HL-60 (cell line): Measurements from ENCODE around the gene CIAO3.

Experiments
- DNase-seq, 2 experiments: peaks; one replicate each; pipeline ENCODE4 v3.0.0-alpha.2; 2010 to 2020; ENCODE audit warnings: low read depth in 1 of 2, low spot score in 1 of 2
- H3K27ac ChIP-seq: fragments of 250-450 bp; sonication (Bioruptor Pico); replicated peaks from 2 replicates; pipeline ENCODE4 v1.5.1; 2020; ENCODE audit warnings: mild to moderate bottlenecking, moderate library complexity
- H3K27me3 ChIP-seq: fragments of 250-450 bp; sonication (Bioruptor Pico); 2 replicates; pipeline ENCODE4 v1.5.1; 2021; ENCODE audit warnings: mild to moderate bottlenecking, moderate library complexity; ENCODE audit not compliant: insufficient read depth, poor library complexity, severe bottlenecking
- H3K4me3 ChIP-seq: replicated peaks from 2 replicates; pipeline ENCODE4 v1.5.1; 2011; ENCODE audit warnings: mild to moderate bottlenecking, control low read depth, low read length; ENCODE audit not compliant: insufficient read depth
- GABPA ChIP-seq: IDR thresholded peaks from 2 replicates; pipeline ENCODE4 v1.6.1; 2012; ENCODE audit warnings: low read depth
- POLR2AphosphoS5 ChIP-seq: IDR thresholded peaks from 2 replicates; pipeline ENCODE4 v1.6.1; 2012; ENCODE audit warnings: low read depth
- REST ChIP-seq: IDR thresholded peaks from 2 replicates; pipeline ENCODE4 v1.6.1; 2012; ENCODE audit warnings: low read depth; ENCODE audit not compliant: insufficient replicate concordance
- SPI1 ChIP-seq: IDR thresholded peaks from 2 replicates; pipeline ENCODE4 v1.6.1; 2012; ENCODE audit warnings: low read depth, mild to moderate bottlenecking, borderline replicate concordance
- TF ChIP-seq, protein P1 (sequence below): IDR thresholded peaks from one replicate; pipeline ENCODE4 v1.5.1; 2011; ENCODE audit warnings: low read length, control low read depth, inconsistent platforms; ENCODE audit not compliant: insufficient read depth

CIAO3 gene

DNA sequence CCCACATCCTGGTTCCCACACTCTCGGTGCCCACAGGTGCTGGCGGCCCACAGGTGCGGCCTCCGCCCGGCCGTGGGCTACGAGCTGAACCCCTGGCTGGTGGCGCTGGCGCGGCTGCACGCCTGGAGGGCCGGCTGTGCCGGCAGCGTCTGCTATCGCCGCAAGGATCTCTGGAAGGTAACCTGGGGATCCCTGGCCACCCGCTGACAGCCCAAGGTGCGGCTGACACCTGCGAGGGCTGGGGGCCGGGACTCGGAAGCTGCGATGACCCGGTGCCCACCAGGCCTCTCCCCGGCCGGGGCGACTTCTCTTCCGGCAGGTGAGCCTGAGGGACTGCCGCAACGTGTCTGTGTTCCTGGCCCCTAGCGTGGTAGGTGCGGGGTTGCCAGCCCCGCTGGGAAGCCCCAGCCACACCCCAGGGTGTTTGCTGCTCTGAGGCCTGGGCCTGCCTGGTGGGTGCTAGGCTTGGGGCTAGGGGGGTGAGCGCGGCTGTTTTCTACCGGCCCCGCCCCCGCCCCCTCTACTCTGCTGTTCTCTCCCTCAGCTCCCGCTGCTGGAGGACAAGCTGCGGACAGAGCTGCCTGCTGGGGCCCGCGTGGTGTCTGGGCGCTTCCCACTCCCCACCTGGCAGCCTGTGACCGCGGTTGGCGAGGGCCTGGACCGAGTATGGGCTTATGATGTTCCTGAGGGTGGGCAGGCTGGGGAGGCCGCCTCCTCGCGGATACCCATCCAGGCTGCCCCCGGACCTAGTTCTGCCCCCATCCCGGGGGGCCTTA lies 18.8 kb downstream of the CIAO3 start:
- DNase-seq = no peak
- no peaks in the 10 kb centered on the region for H3K27me3 ChIP-seq
- no peak for TF ChIP-seq GABPA
- TF ChIP-seq REST = no peak
- no peak for TF ChIP-seq SPI1
- TF ChIP-seq POLR2AphosphoS5 = no peak
- TF ChIP-seq, protein P1, sequence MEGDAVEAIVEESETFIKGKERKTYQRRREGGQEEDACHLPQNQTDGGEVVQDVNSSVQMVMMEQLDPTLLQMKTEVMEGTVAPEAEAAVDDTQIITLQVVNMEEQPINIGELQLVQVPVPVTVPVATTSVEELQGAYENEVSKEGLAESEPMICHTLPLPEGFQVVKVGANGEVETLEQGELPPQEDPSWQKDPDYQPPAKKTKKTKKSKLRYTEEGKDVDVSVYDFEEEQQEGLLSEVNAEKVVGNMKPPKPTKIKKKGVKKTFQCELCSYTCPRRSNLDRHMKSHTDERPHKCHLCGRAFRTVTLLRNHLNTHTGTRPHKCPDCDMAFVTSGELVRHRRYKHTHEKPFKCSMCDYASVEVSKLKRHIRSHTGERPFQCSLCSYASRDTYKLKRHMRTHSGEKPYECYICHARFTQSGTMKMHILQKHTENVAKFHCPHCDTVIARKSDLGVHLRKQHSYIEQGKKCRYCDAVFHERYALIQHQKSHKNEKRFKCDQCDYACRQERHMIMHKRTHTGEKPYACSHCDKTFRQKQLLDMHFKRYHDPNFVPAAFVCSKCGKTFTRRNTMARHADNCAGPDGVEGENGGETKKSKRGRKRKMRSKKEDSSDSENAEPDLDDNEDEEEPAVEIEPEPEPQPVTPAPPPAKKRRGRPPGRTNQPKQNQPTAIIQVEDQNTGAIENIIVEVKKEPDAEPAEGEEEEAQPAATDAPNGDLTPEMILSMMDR = no peak
- H3K4me3 ChIP-seq = peak overlapping the region; percentile 52
- H3K27ac ChIP-seq = peak overlapping the region; percentile 49

DNA sequence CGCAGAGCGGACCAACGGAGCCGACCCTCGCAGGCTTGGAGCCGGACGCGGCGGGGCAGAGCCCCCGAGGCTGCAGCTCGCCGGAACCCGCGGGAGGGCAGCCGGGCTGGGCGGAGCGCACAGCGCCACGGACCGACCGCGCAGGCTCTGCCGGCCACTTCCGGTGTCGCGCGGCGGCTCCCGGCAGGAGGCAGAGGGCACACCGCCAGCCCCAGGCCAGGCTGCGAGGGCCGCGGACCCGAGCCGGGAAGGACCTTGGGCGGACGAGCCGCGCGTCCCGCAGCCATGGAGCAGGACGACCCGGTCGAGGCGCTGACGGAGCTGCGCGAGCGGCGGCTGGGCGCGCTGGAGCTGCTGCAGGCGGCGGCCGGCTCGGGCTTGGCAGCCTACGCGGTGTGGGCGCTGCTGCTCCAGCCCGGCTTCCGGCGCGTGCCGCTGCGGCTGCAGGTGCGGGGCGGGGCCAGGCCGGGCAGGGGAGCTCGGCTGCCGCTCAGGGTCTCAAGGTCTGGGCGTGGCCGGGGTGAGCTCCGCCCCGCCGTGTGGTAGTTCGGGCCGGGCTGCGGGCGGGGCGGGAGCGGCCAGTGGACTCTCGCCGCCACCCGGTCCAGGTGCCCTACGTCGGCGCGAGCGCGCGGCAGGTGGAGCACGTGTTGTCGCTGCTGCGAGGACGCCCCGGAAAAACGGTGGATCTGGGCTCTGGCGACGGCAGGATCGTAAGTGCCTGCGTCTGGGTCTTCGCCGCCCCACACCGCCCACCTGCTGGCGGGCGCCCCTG lies 19.6 kb downstream of the CIAO3 start, which contains the start of gene ANTKMT:
Gene ANTKMT, plus strand, starts transcription at position 157 of the 775 bp plus-strand sequence. Its CDS starts 129 bp downstream, at position 286.
- peaks cover 3% of the 10 kb centered on the region for H3K27me3 ChIP-seq
- H3K4me3 ChIP-seq = peak within 1 kb of the TSS; percentile 52
- peak; percentile 87 to 89 for DNase-seq

DNA sequence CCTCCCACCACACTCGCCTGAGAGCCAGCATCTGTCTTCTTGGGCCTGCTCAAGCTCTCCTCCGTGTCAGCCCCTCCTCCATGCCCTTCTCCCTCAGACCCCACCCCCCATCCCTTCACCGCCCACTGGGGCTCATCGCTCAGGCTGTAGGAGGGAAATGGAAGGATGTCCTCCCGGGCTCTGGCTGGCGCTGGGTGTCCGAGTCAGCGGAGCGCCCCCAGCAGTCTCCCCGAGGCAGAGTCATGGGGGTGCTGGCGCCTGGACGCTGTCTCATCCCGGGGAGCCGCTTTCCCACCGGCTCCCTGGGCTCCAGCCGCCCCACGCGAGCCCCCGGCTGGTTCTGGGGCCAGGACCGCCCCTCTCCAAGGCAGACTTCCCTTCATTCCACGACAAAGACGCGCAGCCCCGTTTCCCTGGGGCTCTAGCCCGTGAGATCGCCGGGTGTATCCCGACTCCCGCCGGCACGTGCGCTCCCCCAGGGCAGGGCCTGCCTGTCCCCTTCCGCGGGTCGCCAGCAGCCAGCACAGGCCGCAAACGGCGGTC lies 20.3 kb downstream of the CIAO3 start:
- peak overlapping the region; percentile 84 for H3K27ac ChIP-seq
- TF ChIP-seq, protein P1 = peak; percentile 29
- TF ChIP-seq GABPA = no peak
- H3K27me3 ChIP-seq = peaks cover 5% of the 10 kb centered on the region
- DNase-seq = peak in 1 of 2 experiments; percentile 61
- peak overlapping the region; percentile 52 for H3K4me3 ChIP-seq

More for the DNA sequence above, 19.6 kb downstream of the CIAO3 start, which contains the start of gene ANTKMT:
- H3K27ac ChIP-seq = peak within 1 kb of the TSS; percentile 84
- peak; percentile 85 for TF ChIP-seq GABPA
- peak; percentile 75 for TF ChIP-seq POLR2AphosphoS5
- TF ChIP-seq, protein P1 = no peak

- TF ChIP-seq GABPA (no peak), SPI1 (no peak), POLR2AphosphoS5 (no peak), REST (no peak)
- TF ChIP-seq, protein P1 = no peak
- peak overlapping the region; percentile 52 for H3K4me3 ChIP-seq
- H3K27ac ChIP-seq = peak overlapping the region; percentile 84
- peak in 1 of 2 experiments; percentile 21 for DNase-seq
- peaks cover 5% of the 10 kb centered on the region for H3K27me3 ChIP-seq
Measured at GRCh38 chr16:719815-720446, 20.9 kb downstream of the CIAO3 start.
